ENCODE results near the gene CEP135.

GRCh38 chr4:56038487-56039162 is 89.9 kb downstream of the CEP135 start:
- TF ChIP-seq EZH2phosphoT487 (IDR thresholded peaks at IDR 0.05; ENCODE audit: low read length) (no peak), CTCF (IDR thresholded peaks at IDR 0.05; ENCODE audit: low read length) (no peak)
